DOHH2 (cell line): ENCODE data around the gene SPATA31E1.

Experiments used
- H3F3A ChIP-seq: fragments of 200-600 bp; sonication (generic), shearing (Covaris generic); 2 replicates; pipeline ENCODE4 v1.6.0; 2016; ENCODE audit warnings: antibody characterized with exemption, mild to moderate bottlenecking; ENCODE audit not compliant: control insufficient read depth, insufficient read depth
- H3K27ac ChIP-seq: fragments of 200-600 bp; sonication (generic); 2 replicates; pipeline ENCODE4 v1.5.1; 2014; ENCODE audit warnings: low read depth, mild to moderate bottlenecking, low read length, moderate library complexity
- H3K27me3 ChIP-seq: fragments of 200-600 bp; sonication (generic); 2 replicates; pipeline ENCODE4 v1.6.1; 2014; ENCODE audit warnings: mild to moderate bottlenecking, low read length, mixed read lengths; ENCODE audit not compliant: control insufficient read depth
- H3K36me3 ChIP-seq: fragments of 200-600 bp; sonication (generic); 2 replicates; pipeline ENCODE4 v1.6.1; 2014; ENCODE audit warnings: mild to moderate bottlenecking, low read length, moderate library complexity, mixed read lengths; ENCODE audit not compliant: control insufficient read depth
- H3K4me1 ChIP-seq: fragments of 200-600 bp; sonication (generic); 2 replicates; pipeline ENCODE4 v1.6.1; 2014; ENCODE audit warnings: mild to moderate bottlenecking, low read length, mixed read lengths; ENCODE audit not compliant: control insufficient read depth
- H3K4me2 ChIP-seq: fragments of 200-600 bp; sonication (generic); 2 replicates; pipeline ENCODE4 v1.6.0; 2014; ENCODE audit warnings: mild to moderate bottlenecking, low read length, moderate library complexity
- H3K4me3 ChIP-seq: fragments of 200-600 bp; sonication (generic); 2 replicates; pipeline ENCODE4 v1.5.1; 2014; ENCODE audit warnings: mild to moderate bottlenecking, low read length, mixed read lengths
- H3K79me2 ChIP-seq: fragments of 200-600 bp; sonication (generic); 2 replicates; pipeline ENCODE4 v1.6.1; 2014; ENCODE audit warnings: mild to moderate bottlenecking, low read length, mixed read lengths; ENCODE audit not compliant: control insufficient read depth
- H3K9me2 ChIP-seq: fragments of 200-600 bp; sonication (generic); replicated peaks from 2 replicates; pipeline ENCODE4 v1.6.1; 2014; ENCODE audit warnings: mild to moderate bottlenecking, low read length, mixed read lengths; ENCODE audit not compliant: control insufficient read depth
- H3K9me3 ChIP-seq: fragments of 200-600 bp; sonication (generic); 2 replicates; pipeline ENCODE4 v1.6.1; 2014; ENCODE audit warnings: antibody characterized with exemption, low read length, mixed read lengths; ENCODE audit not compliant: control insufficient read depth, insufficient read depth
- H4K20me1 ChIP-seq: fragments of 200-600 bp; sonication (generic); 2 replicates; pipeline ENCODE4 v1.6.0; 2014; ENCODE audit warnings: low read depth, mild to moderate bottlenecking, antibody characterized with exemption, low read length, moderate library complexity; ENCODE audit not compliant: control insufficient read depth, insufficient read depth
- EZH2phosphoT487 ChIP-seq: fragments of 200-600 bp; sonication (generic); IDR thresholded peaks from 2 replicates; pipeline ENCODE4 v1.6.1; 2017; ENCODE audit warnings: borderline replicate concordance, mild to moderate bottlenecking, antibody characterized with exemption, low read length, moderate library complexity, mixed read lengths
- TF ChIP-seq, protein P1 (sequence below): fragments of 200-600 bp; sonication (generic); IDR thresholded peaks from one replicate; pipeline ENCODE4 v1.5.1; 2014; ENCODE audit warnings: antibody characterized with exemption, mild to moderate bottlenecking, low read depth, low read length; ENCODE audit not compliant: poor library complexity, severe bottlenecking

Gene SPATA31E1

DNA sequence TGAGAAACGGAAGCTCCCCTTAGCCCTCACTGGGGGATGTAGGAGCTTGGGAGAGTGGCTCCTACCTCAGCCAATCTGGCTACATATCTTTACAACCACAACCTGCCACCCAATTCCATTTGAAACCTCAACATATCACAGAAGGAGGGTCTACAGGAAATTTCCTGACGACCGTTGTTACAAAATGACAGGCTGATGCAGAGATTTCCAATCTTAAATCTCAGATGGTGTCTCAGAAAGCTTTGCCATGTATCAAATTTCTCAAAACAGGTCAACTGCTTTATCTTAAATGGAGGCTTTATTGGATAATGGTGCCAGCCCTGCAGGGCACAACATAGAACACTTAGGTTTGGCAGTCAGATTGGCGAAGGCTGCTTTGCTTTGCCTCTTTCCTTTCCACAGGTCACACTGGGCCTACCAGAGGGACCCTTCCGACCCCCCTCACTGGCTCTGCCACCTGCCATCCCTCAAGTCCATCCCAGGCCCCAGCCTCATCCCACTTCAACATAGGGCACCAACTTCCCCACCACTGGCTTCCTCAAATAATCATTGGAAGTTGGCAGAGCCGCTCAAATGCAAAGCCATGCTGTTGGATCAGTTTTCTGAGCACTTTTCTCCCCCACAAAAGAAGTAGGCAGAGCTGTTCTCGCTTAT is 11.1 kb upstream of the SPATA31E1 start:
- no peak overlapping the region for H3K4me2 ChIP-seq
- no peaks in the 10 kb centered on the region for H3K27me3 ChIP-seq
- no peaks in the 10 kb centered on the region for H3K79me2 ChIP-seq
- no peaks in the 10 kb centered on the region for H3F3A ChIP-seq
- no peaks in the 10 kb centered on the region for H3K9me2 ChIP-seq
- no peaks in the 10 kb centered on the region for H4K20me1 ChIP-seq
- H3K9me3 ChIP-seq = no peaks in the 10 kb centered on the region
- no peaks in the 10 kb centered on the region for H3K4me1 ChIP-seq
- no peak overlapping the region for H3K27ac ChIP-seq
- no peak for TF ChIP-seq EZH2phosphoT487
- TF ChIP-seq, protein P1, sequence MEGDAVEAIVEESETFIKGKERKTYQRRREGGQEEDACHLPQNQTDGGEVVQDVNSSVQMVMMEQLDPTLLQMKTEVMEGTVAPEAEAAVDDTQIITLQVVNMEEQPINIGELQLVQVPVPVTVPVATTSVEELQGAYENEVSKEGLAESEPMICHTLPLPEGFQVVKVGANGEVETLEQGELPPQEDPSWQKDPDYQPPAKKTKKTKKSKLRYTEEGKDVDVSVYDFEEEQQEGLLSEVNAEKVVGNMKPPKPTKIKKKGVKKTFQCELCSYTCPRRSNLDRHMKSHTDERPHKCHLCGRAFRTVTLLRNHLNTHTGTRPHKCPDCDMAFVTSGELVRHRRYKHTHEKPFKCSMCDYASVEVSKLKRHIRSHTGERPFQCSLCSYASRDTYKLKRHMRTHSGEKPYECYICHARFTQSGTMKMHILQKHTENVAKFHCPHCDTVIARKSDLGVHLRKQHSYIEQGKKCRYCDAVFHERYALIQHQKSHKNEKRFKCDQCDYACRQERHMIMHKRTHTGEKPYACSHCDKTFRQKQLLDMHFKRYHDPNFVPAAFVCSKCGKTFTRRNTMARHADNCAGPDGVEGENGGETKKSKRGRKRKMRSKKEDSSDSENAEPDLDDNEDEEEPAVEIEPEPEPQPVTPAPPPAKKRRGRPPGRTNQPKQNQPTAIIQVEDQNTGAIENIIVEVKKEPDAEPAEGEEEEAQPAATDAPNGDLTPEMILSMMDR = no peak
- no peak overlapping the region for H3K4me3 ChIP-seq
- H3K36me3 ChIP-seq = no peaks in the 10 kb centered on the region

DNA sequence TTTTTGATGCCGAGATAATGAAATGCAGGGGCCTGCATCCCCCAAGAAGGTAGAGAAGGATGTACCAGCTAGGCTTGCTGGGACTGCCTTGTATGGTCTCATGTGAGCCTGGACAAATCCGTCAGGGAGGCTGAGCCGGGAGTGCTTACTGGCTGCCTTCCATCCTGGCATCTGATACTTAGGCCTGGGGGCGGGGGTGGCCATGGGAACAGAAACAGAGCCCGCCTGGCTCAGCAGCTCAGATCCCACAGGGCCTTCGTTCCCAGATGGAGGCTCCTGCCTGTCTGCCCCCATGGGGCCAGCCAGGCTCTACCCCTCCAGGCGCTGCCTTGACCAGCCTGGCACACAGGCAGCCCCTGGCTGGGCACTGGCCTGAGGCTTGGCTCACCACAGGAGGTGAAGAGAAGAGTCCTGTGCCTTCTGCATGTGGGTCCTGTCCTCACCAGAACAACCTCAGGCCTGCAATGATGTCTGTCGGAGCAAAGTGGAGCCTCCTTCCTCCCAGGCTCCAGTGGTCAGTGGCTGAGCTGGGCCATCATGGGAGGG is 10.5 kb upstream of the SPATA31E1 start:
- H3K4me3 ChIP-seq = no peak overlapping the region
- no peaks in the 10 kb centered on the region for H3K27me3 ChIP-seq
- TF ChIP-seq EZH2phosphoT487 = no peak
- TF ChIP-seq, protein P1 = no peak
- H3K9me2 ChIP-seq = no peaks in the 10 kb centered on the region
- H3K27ac ChIP-seq = no peak overlapping the region
- no peaks in the 10 kb centered on the region for H3K9me3 ChIP-seq
- no peaks in the 10 kb centered on the region for H3K36me3 ChIP-seq
- H4K20me1 ChIP-seq = no peaks in the 10 kb centered on the region
- H3F3A ChIP-seq = no peaks in the 10 kb centered on the region
- no peak overlapping the region for H3K4me2 ChIP-seq
- no peaks in the 10 kb centered on the region for H3K4me1 ChIP-seq
- H3K79me2 ChIP-seq = no peaks in the 10 kb centered on the region

DNA sequence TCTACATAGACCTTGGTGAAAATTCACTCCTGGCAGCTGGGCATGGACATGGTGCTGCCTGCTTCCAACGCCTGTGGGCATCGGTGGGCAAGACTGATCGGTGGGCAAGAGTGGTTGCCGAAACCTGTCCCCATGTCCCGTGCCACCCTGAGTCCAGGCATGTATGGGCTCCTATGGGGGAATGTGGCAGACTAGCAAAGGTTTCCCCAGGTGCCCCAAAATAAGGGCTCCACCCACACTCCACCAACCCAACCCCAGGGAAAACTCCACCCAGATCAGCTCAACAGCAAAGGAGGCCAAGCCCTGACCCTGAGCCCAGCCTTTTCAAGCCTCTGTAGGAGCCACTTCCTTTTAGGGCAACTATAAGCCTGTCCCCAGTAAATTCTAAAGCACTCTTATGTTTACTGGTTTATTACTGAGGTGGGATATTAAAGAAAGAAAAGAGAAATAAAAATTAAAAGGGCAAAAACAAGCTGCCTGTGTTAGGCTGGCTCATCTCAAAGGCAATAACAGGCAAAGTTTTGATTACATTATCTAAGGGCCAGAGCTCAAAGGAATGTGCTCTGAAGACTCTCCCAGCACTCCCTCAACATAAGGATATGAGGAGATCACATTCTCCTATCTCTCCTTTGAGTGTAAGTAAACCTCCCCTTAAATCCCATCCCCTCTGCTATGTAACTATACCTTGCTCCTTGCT is 8.9 kb upstream of the SPATA31E1 start:
- H3K4me1 ChIP-seq = no peaks in the 10 kb centered on the region
- no peak overlapping the region for H3K27ac ChIP-seq
- H3K4me3 ChIP-seq = no peak overlapping the region
- no peak overlapping the region for H3K4me2 ChIP-seq
- H3K9me2 ChIP-seq = no peaks in the 10 kb centered on the region
- H4K20me1 ChIP-seq = no peaks in the 10 kb centered on the region
- H3F3A ChIP-seq = no peaks in the 10 kb centered on the region
- TF ChIP-seq, protein P1 = no peak
- TF ChIP-seq EZH2phosphoT487 = no peak
- H3K27me3 ChIP-seq = no peaks in the 10 kb centered on the region
- no peaks in the 10 kb centered on the region for H3K36me3 ChIP-seq
- no peaks in the 10 kb centered on the region for H3K79me2 ChIP-seq
- H3K9me3 ChIP-seq = no peaks in the 10 kb centered on the region
